ENCODE data around the gene PRND. TPM values are rescaled to one million over a fixed set of nuclear protein-coding genes. Genes with fewer than 3 reads are reported as not detected.

PRND gene
- total and polyA plus RNA-seq, 2 of the 13 experiments (the other 11 are each of a cell fraction or from before 2014, with no cell fraction given), result not detected

GRCh38 chr20:4720041-4720976 lies 1.4 kb upstream of the PRND start (continued):
- TF ChIP-seq E2F2 (CRISPR knock-in tag; IDR thresholded peaks at IDR 0.05; ENCODE audit: borderline replicate concordance), result no peak
- TF ChIP-seq CENPT (CRISPR knock-in tag; IDR thresholded peaks at IDR 0.05; ENCODE audit: low read depth), result no peak
- no peak for TF ChIP-seq TSC22D2 (CRISPR knock-in tag; IDR thresholded peaks at IDR 0.05; ENCODE audit: borderline replicate concordance)
- no peak for TF ChIP-seq KLF9 (CRISPR knock-in tag; IDR thresholded peaks at IDR 0.05; ENCODE audit: low read depth)
- TF ChIP-seq CTCF (CRISPR knock-in tag; IDR thresholded peaks at IDR 0.05), result peak; percentile 93
- no peak for TF ChIP-seq ZNF879 (CRISPR knock-in tag; IDR thresholded peaks at IDR 0.05)
- 0 out of 2 replicates have a peak, but pooled peaks have one; percentile 41 for TF ChIP-seq FOXK2 (IDR thresholded peaks at IDR 0.05)
- TF ChIP-seq CEBPZ (IDR thresholded peaks at IDR 0.05; ENCODE audit: low read length), result no peak
- peak; percentile 36 for TF ChIP-seq CCAR2 (optimal IDR thresholded peaks at IDR 0.05; ENCODE audit: low read depth, low read length)
- TF ChIP-seq ZFP1 (CRISPR knock-in tag; IDR thresholded peaks at IDR 0.05), result no peak
- TF ChIP-seq SMAD1 (CRISPR knock-in tag; IDR thresholded peaks at IDR 0.05; ENCODE audit: borderline replicate concordance, low read depth), result no peak
- 0 out of 2 replicates have a peak, but pooled peaks have one; percentile 69 for TF ChIP-seq MEF2D (CRISPR knock-in tag; IDR thresholded peaks at IDR 0.05)
- TF ChIP-seq, protein P1, sequence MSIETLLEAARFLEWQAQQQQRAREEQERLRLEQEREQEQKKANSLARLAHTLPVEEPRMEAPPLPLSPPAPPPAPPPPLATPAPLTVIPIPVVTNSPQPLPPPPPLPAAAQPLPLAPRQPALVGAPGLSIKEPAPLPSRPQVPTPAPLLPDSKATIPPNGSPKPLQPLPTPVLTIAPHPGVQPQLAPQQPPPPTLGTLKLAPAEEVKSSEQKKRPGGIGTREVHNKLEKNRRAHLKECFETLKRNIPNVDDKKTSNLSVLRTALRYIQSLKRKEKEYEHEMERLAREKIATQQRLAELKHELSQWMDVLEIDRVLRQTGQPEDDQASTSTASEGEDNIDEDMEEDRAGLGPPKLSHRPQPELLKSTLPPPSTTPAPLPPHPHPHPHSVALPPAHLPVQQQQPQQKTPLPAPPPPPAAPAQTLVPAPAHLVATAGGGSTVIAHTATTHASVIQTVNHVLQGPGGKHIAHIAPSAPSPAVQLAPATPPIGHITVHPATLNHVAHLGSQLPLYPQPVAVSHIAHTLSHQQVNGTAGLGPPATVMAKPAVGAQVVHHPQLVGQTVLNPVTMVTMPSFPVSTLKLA (IDR thresholded peaks at IDR 0.05), result no peak
- TF ChIP-seq, protein P2, sequence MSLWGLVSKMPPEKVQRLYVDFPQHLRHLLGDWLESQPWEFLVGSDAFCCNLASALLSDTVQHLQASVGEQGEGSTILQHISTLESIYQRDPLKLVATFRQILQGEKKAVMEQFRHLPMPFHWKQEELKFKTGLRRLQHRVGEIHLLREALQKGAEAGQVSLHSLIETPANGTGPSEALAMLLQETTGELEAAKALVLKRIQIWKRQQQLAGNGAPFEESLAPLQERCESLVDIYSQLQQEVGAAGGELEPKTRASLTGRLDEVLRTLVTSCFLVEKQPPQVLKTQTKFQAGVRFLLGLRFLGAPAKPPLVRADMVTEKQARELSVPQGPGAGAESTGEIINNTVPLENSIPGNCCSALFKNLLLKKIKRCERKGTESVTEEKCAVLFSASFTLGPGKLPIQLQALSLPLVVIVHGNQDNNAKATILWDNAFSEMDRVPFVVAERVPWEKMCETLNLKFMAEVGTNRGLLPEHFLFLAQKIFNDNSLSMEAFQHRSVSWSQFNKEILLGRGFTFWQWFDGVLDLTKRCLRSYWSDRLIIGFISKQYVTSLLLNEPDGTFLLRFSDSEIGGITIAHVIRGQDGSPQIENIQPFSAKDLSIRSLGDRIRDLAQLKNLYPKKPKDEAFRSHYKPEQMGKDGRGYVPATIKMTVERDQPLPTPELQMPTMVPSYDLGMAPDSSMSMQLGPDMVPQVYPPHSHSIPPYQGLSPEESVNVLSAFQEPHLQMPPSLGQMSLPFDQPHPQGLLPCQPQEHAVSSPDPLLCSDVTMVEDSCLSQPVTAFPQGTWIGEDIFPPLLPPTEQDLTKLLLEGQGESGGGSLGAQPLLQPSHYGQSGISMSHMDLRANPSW (CRISPR knock-in tag; IDR thresholded peaks at IDR 0.05; ENCODE audit: borderline replicate concordance), result no peak
- TF ChIP-seq, protein P3, sequence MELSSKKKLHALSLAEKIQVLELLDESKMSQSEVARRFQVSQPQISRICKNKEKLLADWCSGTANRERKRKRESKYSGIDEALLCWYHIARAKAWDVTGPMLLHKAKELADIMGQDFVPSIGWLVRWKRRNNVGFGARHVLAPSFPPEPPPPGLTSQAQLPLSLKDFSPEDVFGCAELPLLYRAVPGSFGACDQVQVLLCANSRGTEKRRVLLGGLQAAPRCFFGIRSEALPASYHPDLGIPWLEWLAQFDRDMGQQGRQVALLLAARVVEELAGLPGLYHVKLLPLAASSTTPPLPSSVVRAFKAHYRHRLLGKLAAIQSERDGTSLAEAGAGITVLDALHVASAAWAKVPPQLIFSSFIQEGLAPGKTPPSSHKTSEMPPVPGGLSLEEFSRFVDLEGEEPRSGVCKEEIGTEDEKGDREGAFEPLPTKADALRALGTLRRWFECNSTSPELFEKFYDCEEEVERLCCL (CRISPR knock-in tag; IDR thresholded peaks at IDR 0.05; ENCODE audit: borderline replicate concordance), result no peak
- no peak for TF ChIP-seq AGO1 (IDR thresholded peaks at IDR 0.05; ENCODE audit: low read depth, low read length, poor library complexity, severe bottlenecking)

Data from HepG2 (cell line).